Gastroesophageal sphincter (tissue), 4 donors: ENCODE data around the gene GLDN. TPM values are rescaled to one million over a fixed set of nuclear protein-coding genes. Genes with fewer than 3 reads are reported as not detected.

ENCODE experiments used
- ATAC-seq: fragments of 150-250 bp; one replicate; pipeline ENCODE4 v1.9.1; 2016; ENCODE audit warnings: mild to moderate bottlenecking, moderate library complexity
- H3K27ac ChIP-seq, 4 donors: fragments of 200-600 bp; sonication (generic) in 3 of 4; 1 replicate in 3 of 4; 2 replicates in 1 of 4; pipeline ENCODE4 v1.5.1; 2016 to 2019
- H3K27me3 ChIP-seq: fragments of 200-600 bp; sonication (generic); one replicate; pipeline ENCODE4 v1.5.1; 2019
- H3K36me3 ChIP-seq, 2 donors: fragments of 200-600 bp; sonication (generic); one replicate each; pipeline ENCODE4 v1.5.1; 2019; ENCODE audit warnings: control low read depth in 1 of 2
- H3K4me1 ChIP-seq, 3 donors: fragments of 200-600 bp; sonication (generic); 1 replicate in 2 of 3; 2 replicates in 1 of 3; pipeline ENCODE4 v1.5.1; 2016 to 2019; ENCODE audit warnings: control low read depth in 2 of 3
- H3K4me3 ChIP-seq, 2 donors: fragments of 200-600 bp; sonication (generic); one replicate each; pipeline ENCODE4 v1.5.1; 2019; ENCODE audit warnings: mild to moderate bottlenecking in 1 of 2, moderate library complexity in 1 of 2
- H3K9me3 ChIP-seq, 3 donors: fragments of 200-600 bp; sonication (generic); one replicate each; pipeline ENCODE4 v1.5.1; 2017 to 2019; ENCODE audit warnings: control low read depth in 2 of 3
- CTCF ChIP-seq, 4 experiments: fragments of 200-600 bp in 2 of 4; fragments of 450-650 bp in 2 of 4; sonication (generic) in 1 of 4; IDR thresholded peaks; one replicate each; pipeline ENCODE4 v1.5.1; 2017 to 2019; ENCODE audit warnings: antibody characterized with exemption in 4 of 4, mild to moderate bottlenecking in 2 of 4, moderate library complexity in 2 of 4
- EP300 ChIP-seq: sonication (generic); formaldehyde crosslinking; IDR thresholded peaks from one replicate; pipeline ENCODE4 v1.6.1; 2017; ENCODE audit warnings: antibody characterized with exemption, mild to moderate bottlenecking
- POLR2A ChIP-seq, 2 donors: fragments of 450-650 bp; IDR thresholded peaks; one replicate each; pipeline ENCODE4 v1.6.1; 2017; ENCODE audit warnings: antibody characterized with exemption in 2 of 2, mild to moderate bottlenecking in 2 of 2, moderate library complexity in 1 of 2
- POLR2AphosphoS5 ChIP-seq: sonication (generic); formaldehyde crosslinking; IDR thresholded peaks from one replicate; pipeline ENCODE4 v1.6.1; 2017; ENCODE audit warnings: antibody characterized with exemption
- WGBS, 2 donors: methylation state at CpG; one replicate each; pipeline ENCODE4 v1.1.5; 2018; ENCODE audit warnings: low coverage in 1 of 2; 5-methylcytosine and 5-hydroxymethylcytosine counted together
- total RNA-seq, 4 donors: library from RNA; depleted of rRNA; stranded (reverse); fragments of >200 nt; gene quantifications; one replicate each; pipeline ENCODE4 v1.1.0, GENCODE V29; 2016

Gene GLDN
- total RNA-seq, 4 donors from 2014 or later, result 3.7 to 19.6 (median 4.4) TPM

GRCh38 chr15:51328926-51329325 lies 12.5 kb upstream of the GLDN start:
- Histone ChIP-seq H3K4me3 (no peak overlapping the region), H3K27me3 (no peaks in the 10 kb centered on the region), H3K4me1 (peaks cover 4 to 18% (median 9%) of the 10 kb centered on the region in 3 donors), H3K36me3 (no peaks in the 10 kb centered on the region), H3K9me3 (no peaks in the 10 kb centered on the region), H3K27ac (no peak overlapping the region)
- TF ChIP-seq POLR2A (IDR thresholded peaks at IDR 0.05) (no peak), CTCF (IDR thresholded peaks at IDR 0.05) (no peak), POLR2AphosphoS5 (no peak), EP300 (no peak)
- no peak for ATAC-seq
- 65 to 100% methylated on average over 2 to 3 of the region's 4 CpGs for WGBS, 2 donors

- Histone ChIP-seq H3K4me3 (no peak overlapping the region), H3K27ac (peak overlapping the region in 1 of 4 donors; percentile 77), H3K27me3 (no peaks in the 10 kb centered on the region), H3K36me3 (no peaks in the 10 kb centered on the region), H3K9me3 (no peaks in the 10 kb centered on the region), H3K4me1 (peaks cover 17 to 39% (median 26%) of the 10 kb centered on the region in 3 donors)
- ATAC-seq, result no peak
- TF ChIP-seq EP300 (no peak), POLR2AphosphoS5 (no peak), POLR2A (IDR thresholded peaks at IDR 0.05) (no peak), CTCF (IDR thresholded peaks at IDR 0.05) (no peak)
- 64 to 88% methylated on average over 2 to 4 of the region's 5 CpGs for WGBS, 2 donors
Measured at GRCh38 chr15:51331141-51331540, 10.3 kb upstream of the GLDN start.

GRCh38 chr15:51332206-51333147 lies 9.0 kb upstream of the GLDN start:
- H3K4me1 ChIP-seq, result peaks cover 20 to 52% (median 32%) of the 10 kb centered on the region in 3 donors
- peak overlapping the region; percentile 58 to 80 (median 72) for H3K27ac ChIP-seq
- no peaks in the 10 kb centered on the region for H3K27me3 ChIP-seq
- no peak overlapping the region for H3K4me3 ChIP-seq
- ATAC-seq, result peak; percentile 74
- 28 to 61% methylated on average over 2 to 4 of the region's 4 CpGs for WGBS, 2 donors
- no peaks in the 10 kb centered on the region for H3K9me3 ChIP-seq
- H3K36me3 ChIP-seq, result no peaks in the 10 kb centered on the region
- TF ChIP-seq CTCF (IDR thresholded peaks at IDR 0.05) (no peak), EP300 (no peak), POLR2A (IDR thresholded peaks at IDR 0.05) (no peak), POLR2AphosphoS5 (peak; percentile 14)

- no peak for ATAC-seq
- Histone ChIP-seq H3K27me3 (no peaks in the 10 kb centered on the region), H3K27ac (peak overlapping the region in 3 of 4 donors; percentile 9 to 77 (median 68)), H3K36me3 (no peaks in the 10 kb centered on the region), H3K9me3 (no peaks in the 10 kb centered on the region), H3K4me1 (peaks cover 20 to 54% (median 32%) of the 10 kb centered on the region in 3 donors), H3K4me3 (no peak overlapping the region)
- WGBS, 2 donors, result 67 to 100% methylated on average over 1 of the region's 2 CpGs
- TF ChIP-seq POLR2AphosphoS5 (no peak), EP300 (no peak), CTCF (IDR thresholded peaks at IDR 0.05) (no peak), POLR2A (IDR thresholded peaks at IDR 0.05) (no peak)
Measured at GRCh38 chr15:51333571-51333970, 7.9 kb upstream of the GLDN start.
